Measurements from ENCODE around the gene LINC01488.

LINC01488 gene

DNA sequence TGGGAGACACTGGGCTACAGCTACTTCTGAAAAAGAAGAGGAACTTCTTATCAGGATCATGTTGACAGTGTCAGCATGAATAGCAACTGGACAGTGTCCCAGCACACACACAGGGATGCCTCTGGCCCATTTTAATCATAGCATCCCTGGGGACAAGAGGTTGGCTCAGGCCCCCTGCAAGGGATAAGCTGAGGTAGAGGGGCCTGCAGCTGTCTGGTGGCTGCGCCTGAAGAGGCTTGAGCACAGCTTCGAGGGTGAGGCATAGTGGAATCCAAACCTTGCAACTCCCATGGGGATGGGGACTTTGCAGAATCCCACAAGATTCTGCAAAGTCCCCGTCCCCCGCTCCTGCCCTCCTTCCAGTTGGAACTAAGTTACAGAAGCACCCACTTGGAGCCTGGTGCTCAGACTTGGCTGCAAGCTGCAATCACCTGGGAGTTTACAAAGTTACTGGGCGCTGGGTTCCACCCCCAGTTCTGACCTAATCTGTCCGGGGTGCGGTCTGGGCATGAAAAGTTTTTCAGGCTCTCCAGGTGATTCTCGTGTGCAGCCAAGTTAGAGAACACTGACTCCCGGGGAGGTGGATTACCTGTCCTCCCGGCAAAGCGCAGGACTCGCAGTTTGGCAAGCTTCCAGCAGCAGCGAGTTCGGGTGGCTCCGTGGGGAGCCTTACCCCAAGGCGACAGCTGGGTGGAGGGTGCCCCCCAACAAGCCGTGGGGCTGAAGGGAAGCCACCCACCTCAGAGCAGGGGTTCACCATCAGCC is 16.0 kb upstream of the LINC01488 start:
- H3K27ac ChIP-seq = no peak overlapping the region
- TF ChIP-seq, protein P1, sequence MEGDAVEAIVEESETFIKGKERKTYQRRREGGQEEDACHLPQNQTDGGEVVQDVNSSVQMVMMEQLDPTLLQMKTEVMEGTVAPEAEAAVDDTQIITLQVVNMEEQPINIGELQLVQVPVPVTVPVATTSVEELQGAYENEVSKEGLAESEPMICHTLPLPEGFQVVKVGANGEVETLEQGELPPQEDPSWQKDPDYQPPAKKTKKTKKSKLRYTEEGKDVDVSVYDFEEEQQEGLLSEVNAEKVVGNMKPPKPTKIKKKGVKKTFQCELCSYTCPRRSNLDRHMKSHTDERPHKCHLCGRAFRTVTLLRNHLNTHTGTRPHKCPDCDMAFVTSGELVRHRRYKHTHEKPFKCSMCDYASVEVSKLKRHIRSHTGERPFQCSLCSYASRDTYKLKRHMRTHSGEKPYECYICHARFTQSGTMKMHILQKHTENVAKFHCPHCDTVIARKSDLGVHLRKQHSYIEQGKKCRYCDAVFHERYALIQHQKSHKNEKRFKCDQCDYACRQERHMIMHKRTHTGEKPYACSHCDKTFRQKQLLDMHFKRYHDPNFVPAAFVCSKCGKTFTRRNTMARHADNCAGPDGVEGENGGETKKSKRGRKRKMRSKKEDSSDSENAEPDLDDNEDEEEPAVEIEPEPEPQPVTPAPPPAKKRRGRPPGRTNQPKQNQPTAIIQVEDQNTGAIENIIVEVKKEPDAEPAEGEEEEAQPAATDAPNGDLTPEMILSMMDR (conservative IDR thresholded peaks at IDR 0.05) = no peak
- no peak for TF ChIP-seq ZFX (IDR thresholded peaks at IDR 0.05)

DNA sequence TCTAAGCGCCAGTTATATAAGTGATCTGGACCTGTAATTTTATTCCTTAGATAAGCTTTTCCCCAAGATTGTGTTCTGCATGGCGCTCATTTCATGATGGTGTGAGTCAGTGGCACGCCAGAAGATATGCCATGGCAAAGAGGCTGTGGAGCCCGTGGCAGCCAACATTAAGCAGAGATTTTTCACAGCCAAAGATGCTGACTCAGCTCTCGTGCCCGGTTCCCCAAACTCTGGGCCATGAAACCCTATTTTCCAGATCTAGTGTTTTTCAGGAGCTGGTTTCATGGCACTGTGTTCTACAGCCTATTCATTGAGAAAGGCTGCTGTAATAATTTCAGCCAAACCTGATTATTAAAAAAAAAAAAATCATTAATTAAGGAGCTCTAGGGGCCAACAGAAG is 15.4 kb upstream of the LINC01488 start:
- TF ChIP-seq ZFX (IDR thresholded peaks at IDR 0.05) = no peak
- TF ChIP-seq, protein P1 (conservative IDR thresholded peaks at IDR 0.05) = no peak
- no peak overlapping the region for H3K27ac ChIP-seq

DNA sequence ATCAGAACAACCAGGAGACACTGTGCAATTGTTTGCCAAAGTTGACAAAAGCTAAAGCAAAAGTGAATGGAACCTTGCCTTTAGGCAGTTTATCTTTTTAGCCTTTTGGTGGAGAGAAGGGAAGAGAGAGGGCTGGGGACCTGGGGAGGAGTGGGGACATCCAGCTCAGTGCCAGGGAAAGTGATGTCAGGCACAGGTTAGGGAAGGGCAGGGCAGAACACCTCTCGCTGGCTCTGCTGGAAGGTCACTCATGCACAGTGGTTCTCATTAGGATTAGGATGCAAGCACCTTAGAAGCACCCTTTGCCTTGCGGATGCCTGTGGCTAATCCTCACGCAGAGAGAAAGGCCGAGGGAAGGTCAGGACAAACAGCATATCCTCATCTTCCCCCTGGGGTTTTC is 14.3 kb upstream of the LINC01488 start:
- TF ChIP-seq, protein P1 (conservative IDR thresholded peaks at IDR 0.05) = no peak
- no peak for TF ChIP-seq ZFX (IDR thresholded peaks at IDR 0.05)
- no peak overlapping the region for H3K27ac ChIP-seq

DNA sequence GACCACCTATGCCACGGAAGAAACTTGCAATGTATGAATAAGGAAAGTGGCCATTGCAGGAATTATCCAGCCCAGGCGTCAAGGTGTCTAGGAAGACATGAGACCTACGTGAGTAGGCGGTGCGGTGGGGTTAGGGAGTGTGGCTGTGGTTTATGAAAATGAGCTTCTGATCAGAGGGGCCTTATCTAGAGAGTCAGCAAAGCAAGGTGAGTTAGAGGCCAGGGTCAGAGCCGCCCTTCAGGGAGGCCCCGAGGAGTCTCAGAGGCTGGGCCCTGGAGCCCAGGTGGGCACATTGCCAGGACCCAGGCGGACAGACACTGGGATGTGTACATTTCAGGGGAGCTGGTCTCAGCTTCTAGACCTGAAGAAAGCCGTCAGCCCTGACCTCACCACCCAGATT is 13.8 kb upstream of the LINC01488 start:
- no peak overlapping the region for H3K27ac ChIP-seq
- TF ChIP-seq, protein P1 (conservative IDR thresholded peaks at IDR 0.05) = no peak
- no peak for TF ChIP-seq ZFX (IDR thresholded peaks at IDR 0.05)

DNA sequence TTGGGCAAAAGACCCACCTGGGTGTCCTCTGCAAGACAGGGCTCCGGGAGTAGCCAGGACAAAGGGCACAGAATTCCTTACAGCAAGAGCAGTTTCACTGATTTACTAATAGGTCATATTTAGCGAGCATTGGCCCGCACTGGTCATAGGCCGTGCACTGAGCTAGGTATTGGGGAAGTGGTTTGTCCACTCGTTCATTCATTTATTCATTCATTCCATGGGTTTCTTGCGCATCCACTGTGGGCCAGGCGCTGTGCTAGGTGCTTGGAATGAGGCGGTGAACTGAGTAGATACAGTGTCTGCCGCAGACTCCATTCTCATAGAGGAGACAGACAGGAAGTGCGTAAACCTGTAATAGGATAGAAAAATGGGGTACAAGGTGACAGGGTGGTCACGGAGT is 13.2 kb upstream of the LINC01488 start:
- no peak overlapping the region for H3K27ac ChIP-seq
- TF ChIP-seq ZFX (IDR thresholded peaks at IDR 0.05) = no peak
- TF ChIP-seq, protein P1 (conservative IDR thresholded peaks at IDR 0.05) = no peak

DNA sequence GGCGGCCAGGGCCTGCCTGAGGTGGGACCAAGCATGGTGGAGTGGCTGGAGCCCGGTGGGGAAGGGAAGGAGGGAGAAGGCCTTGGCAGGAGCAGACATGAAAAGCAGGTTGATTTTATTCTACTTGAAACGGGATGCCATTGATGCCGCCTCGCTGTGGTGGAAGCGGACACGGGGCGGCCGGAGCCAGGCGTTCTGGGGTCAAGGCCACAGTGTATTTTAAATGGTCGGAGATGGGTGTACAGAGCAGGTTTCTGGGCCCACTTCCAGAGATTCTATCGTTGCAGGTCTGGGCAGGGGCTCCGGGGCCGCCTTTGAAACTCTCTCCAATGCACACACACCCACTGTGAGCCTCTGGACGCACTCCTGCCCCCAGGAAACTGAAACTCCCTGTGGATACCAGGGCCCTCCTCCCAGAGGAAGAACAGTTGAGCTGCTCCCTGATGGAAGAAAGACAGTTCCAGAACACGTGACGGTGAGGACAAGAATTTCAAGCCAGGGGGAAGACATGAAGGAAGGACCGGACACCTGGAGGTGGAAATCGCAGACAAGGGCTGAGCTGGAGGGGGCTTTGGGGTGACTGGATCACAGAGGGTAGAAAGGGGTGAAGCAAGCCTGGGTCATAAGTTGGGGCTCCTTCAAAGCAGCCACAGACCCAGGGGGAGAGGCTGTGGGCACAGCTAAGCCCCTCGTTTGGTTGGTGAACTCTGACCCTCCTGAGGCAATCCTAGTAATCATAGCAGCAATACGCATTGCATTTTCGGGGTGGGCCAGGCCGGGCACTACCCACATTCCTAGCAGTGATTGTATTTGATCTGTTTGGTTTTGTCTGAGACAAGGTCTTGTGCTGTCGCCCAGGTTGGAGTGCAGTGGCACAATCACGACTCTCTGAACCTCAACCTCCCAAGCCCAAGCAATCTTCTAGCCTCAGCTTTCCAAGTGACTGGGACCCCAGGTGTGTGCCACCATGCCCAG is 12.3 kb upstream of the LINC01488 start:
- H3K27ac ChIP-seq = no peak overlapping the region
- TF ChIP-seq, protein P1 (conservative IDR thresholded peaks at IDR 0.05) = no peak
- no peak for TF ChIP-seq ZFX (IDR thresholded peaks at IDR 0.05)

DNA sequence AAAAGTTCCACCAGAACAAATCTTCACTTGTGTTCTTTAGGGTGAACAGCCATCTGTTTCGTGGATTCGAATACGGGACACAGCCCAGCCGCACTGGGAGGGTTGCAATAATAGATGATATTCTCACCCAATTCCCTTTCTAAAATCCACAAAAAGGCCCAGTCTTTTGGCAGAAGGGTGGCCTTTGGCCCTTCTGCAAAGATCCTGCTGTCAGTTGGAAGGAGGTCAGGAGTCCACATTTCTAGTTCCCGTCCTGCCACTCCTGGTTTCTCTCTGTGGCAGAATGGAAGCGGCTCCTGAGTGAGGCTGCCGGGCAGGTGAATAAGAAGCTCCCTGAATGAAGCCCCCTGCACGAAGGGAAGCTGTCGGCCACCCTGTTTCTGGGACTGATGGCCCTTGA is 11.2 kb upstream of the LINC01488 start:
- TF ChIP-seq, protein P1 (conservative IDR thresholded peaks at IDR 0.05) = no peak
- TF ChIP-seq ZFX (IDR thresholded peaks at IDR 0.05) = no peak
- H3K27ac ChIP-seq = no peak overlapping the region
